H1 (cell line): ENCODE measurements around the gene TMEM258. TPM values are rescaled to one million over a fixed set of nuclear protein-coding genes. Genes with fewer than 3 reads are reported as not detected.

ENCODE experiments used
- BRCA1 ChIP-seq: IDR thresholded peaks from 2 replicates; pipeline ENCODE4 v1.6.1; 2012; ENCODE audit warnings: low read depth, low read length, improper control_type of control experiment
- CTBP2 ChIP-seq: IDR thresholded peaks from 2 replicates; pipeline ENCODE4 v1.7.0; 2011; ENCODE audit warnings: borderline replicate concordance, mild to moderate bottlenecking, moderate library complexity, mixed read lengths, low read length; ENCODE audit not compliant: insufficient read depth, insufficient read length
- GABPA ChIP-seq: IDR thresholded peaks from 2 replicates; pipeline ENCODE4 v1.6.1; 2011; ENCODE audit warnings: mild to moderate bottlenecking, low read length, moderate library complexity, borderline replicate concordance; ENCODE audit not compliant: insufficient read depth
- HDAC2 ChIP-seq, 2 experiments: fragments of 300-600 bp in 1 of 2; sonication (generic) in 1 of 2; IDR thresholded peaks; 2 replicates each; pipeline ENCODE4 v1.6.1; 2011 to 2012; ENCODE audit warnings: low read depth in 2 of 2, low read length in 2 of 2, mild to moderate bottlenecking in 2 of 2, moderate library complexity in 2 of 2, borderline replicate concordance in 1 of 2, inconsistent platforms in 1 of 2
- POLR2A ChIP-seq, 2 experiments: IDR thresholded peaks; 1 replicate in 1 of 2; 2 replicates in 1 of 2; pipeline ENCODE4 v1.6.1; 2011; ENCODE audit warnings: low read depth in 2 of 2, low read length in 2 of 2, mild to moderate bottlenecking in 2 of 2; ENCODE audit errors: control extremely low read depth in 1 of 2
- RNF2 ChIP-seq: fragments of 200-900, 300-1000 bp; sonication (generic); IDR thresholded peaks from 2 replicates; pipeline ENCODE4 v1.7.1; 2016; ENCODE audit warnings: borderline replicate concordance, low read depth, mild to moderate bottlenecking, antibody characterized with exemption, low read length; ENCODE audit not compliant: poor library complexity, severe bottlenecking; ENCODE audit errors: missing control alignments
- YY1 ChIP-seq: IDR thresholded peaks from 2 replicates; pipeline ENCODE4 v1.6.1; 2011; ENCODE audit warnings: low read depth, mild to moderate bottlenecking, low read length
- polyA plus RNA-seq, 7 experiments: library from polyadenylated mRNA; depleted of rRNA in 3 of 7; stranded (reverse) in 5 of 7; unstranded in 2 of 7; fragments of >200 nt in 5 of 7; fragments of 200-250 nt in 2 of 7; gene quantifications; 1 replicate in 5 of 7; 2 replicates in 1 of 7; 4 replicates in 1 of 7; pipeline versions ENCODE4 v1.2.1 to v1.2.3, GENCODE V29; 2011 to 2013; ENCODE audit warnings: missing spikeins in 2 of 7, mixed read lengths in 2 of 7
- total RNA-seq: library from RNA; stranded (reverse); fragmentation: NEBNext Ultra II Directional; extraction: Animal tissue kit (Norgen Biotek cat#: 25700); gene quantifications from 2 replicates; pipeline ENCODE4 v1.2.1, GENCODE V29; 2021
- TF ChIP-seq, protein P1 (sequence below), 3 experiments: IDR thresholded peaks; 1 replicate in 2 of 3; 2 replicates in 1 of 3; pipeline versions ENCODE4 v1.5.1 to v1.6.1; 2011; ENCODE audit warnings: low read length in 3 of 3, mild to moderate bottlenecking in 3 of 3, inconsistent platforms in 2 of 3, low read depth in 1 of 3, moderate library complexity in 1 of 3; ENCODE audit not compliant: insufficient read depth in 1 of 3; ENCODE audit errors: control extremely low read depth in 1 of 3
- TF ChIP-seq, protein P2 (sequence below): IDR thresholded peaks from 2 replicates; pipeline ENCODE4 v1.6.1; 2012; ENCODE audit warnings: inconsistent platforms

TMEM258 gene
- total and polyA plus RNA-seq, 2 of the 8 experiments (the other 6 are each of a cell fraction or from before 2014, with no cell fraction given) = 186 to 759 TPM

DNA sequence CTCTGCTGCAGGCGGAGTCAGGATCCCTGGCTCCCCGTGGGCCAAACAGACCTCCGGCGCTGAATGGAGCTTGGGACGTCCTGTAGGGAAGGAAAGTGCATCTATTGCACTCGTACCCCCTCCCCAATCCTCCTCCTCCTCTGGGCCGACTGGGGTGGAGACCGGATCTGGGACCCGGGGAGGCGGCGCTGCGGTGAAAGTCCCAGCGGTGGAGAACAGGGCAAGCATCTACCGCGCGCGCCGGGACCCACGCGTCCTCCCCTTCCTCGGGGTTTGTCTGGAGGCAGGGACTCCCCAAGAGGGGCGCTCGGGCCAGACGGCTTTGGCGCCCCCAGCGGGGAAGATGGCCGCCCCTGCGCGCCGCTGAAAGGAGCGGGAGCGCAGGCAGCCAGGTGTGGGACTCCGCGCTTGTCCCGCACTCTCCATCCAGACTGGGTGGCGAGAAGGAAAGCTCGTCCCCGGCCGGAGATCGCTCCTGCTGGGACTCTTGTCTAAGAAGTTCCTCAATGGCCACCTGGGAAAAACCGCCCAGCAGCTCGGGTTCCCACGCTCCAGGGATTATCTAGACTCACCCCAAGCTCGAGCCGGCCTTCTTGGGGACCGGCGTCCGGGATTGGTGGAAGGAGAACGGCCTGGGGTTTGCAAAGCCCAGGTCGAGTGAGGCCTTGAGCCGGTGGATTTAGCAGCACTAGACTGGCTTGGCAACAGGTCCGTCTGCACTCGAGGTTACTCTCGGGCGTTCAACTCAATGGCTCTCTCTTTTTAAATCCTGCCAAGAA is 36.4 kb upstream of the TMEM258 start (continued):
- TF ChIP-seq, protein P1, sequence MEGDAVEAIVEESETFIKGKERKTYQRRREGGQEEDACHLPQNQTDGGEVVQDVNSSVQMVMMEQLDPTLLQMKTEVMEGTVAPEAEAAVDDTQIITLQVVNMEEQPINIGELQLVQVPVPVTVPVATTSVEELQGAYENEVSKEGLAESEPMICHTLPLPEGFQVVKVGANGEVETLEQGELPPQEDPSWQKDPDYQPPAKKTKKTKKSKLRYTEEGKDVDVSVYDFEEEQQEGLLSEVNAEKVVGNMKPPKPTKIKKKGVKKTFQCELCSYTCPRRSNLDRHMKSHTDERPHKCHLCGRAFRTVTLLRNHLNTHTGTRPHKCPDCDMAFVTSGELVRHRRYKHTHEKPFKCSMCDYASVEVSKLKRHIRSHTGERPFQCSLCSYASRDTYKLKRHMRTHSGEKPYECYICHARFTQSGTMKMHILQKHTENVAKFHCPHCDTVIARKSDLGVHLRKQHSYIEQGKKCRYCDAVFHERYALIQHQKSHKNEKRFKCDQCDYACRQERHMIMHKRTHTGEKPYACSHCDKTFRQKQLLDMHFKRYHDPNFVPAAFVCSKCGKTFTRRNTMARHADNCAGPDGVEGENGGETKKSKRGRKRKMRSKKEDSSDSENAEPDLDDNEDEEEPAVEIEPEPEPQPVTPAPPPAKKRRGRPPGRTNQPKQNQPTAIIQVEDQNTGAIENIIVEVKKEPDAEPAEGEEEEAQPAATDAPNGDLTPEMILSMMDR (IDR thresholded peaks at IDR 0.05; ENCODE audit: control extremely low read depth in 1 of 3, insufficient read depth in 1 of 3, low read depth in 1 of 3, low read length in 3 of 3) = peak in 2 of 3 experiments; percentile 35 to 47; a peak in 3 of 4 replicates
- TF ChIP-seq CTBP2 = peak; percentile 62
- TF ChIP-seq YY1 = peak; percentile 88
- TF ChIP-seq, protein P2, sequence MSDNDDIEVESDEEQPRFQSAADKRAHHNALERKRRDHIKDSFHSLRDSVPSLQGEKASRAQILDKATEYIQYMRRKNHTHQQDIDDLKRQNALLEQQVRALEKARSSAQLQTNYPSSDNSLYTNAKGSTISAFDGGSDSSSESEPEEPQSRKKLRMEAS = 0 out of 2 replicates have a peak, but pooled peaks have one; percentile 6
- 0 out of 4 replicates have a peak, but pooled peaks of 1 of the 2 experiments have one; percentile 26 for TF ChIP-seq HDAC2 (IDR thresholded peaks at IDR 0.05; ENCODE audit: borderline replicate concordance in 1 of 2, low read depth in 2 of 2, low read length in 2 of 2)
- no peak for TF ChIP-seq BRCA1
- TF ChIP-seq POLR2A (IDR thresholded peaks at IDR 0.05; ENCODE audit: control extremely low read depth in 1 of 2, low read depth in 2 of 2, low read length in 2 of 2) = peak; percentile 18 to 43
- no peak for TF ChIP-seq RNF2
- TF ChIP-seq GABPA = peak; percentile 33; the same call in 1 of the 2 replicates
